Measurements from ENCODE around the gene GRK7.
"Not testable (repeated sequence)": the region's sequence is repeated elsewhere in the genome, so short reads cannot be mapped to it uniquely, and the experiment has no call there.

Gene GRK7

DNA sequence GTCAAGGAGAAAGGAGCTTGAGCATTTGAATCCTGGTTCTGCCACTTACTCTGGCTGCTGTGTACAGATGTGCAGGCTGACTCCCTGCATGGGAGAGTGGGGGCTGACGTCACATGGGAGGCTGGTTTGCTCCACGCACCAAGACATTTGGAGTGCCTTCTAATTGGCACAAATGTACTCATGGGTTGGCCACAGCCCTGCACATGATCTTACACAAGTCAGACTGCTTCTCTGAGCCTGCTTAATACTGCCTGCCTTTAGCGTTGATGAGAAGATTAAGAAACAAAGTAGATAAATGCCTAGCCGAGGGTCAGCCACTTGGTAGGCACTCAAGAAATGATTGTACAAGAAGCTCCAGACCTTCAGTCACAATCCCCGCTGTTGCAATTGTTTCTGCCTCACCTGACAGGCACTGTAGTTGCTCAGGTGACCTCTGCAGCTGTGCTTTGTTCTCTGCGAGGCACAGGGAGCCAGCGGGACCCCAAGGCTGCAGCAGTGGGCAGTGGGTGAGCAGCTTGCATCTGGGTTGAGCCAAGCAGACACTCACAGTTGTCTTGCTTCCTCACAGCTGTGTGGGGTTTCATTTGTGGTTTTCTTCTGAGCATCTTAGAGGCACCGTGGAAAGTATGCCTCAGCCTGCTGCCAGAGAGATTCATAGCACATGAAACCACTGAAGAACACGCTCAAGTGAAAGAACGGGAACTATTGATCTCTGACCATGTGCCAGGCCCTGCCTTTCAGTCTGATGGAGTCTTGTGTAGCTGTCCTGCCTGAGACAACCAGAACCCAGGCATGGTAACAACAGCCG, 33.1 kb downstream of the GRK7 start:
- peak; percentile 69 for DNase-seq

- peak; percentile 57 for DNase-seq
Observed at GRCh38 chr3:141796889-141797781, 33.9 kb downstream of the GRK7 start.

GRCh38 chr3:141797819-141798447, 34.7 kb downstream of the GRK7 start:
- peak; percentile 40 for DNase-seq

GRCh38 chr3:141798448-141798845, 35.2 kb downstream of the GRK7 start:
- DNase-seq, result no peak

DNA sequence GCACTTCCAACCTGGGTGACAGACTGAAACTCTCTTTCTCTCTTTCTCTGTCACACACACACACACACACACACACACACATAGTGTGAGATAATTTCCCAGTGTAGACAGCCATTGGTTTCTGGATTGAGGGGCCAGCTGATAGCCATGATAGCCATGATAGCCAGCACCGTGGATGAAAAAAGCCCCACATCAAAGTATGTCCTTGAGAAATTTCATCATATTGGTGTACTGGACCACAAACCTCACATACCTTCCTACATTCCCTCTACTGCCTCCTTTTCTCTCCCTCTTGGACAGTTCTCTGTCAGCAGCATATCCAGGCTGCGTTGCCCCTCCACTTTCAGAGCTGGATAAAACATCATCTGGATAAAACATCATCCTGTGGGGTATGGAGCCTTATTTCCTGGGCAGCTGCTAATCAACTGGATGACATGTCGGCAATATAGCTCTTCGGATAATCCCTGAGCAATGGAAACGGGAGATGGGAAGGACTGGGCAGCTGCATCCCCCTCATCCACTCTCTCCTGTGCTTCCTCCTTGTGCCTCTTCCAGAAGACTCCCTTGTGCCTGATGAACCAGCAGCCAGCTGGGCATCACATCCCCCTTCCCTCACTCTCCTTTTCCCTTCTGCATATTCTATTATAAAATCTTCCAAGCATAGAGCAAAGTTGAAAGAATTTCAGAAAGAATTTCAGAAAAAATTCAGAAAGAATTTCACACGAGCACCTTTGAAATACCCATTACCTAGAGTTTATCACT, 39.3 kb downstream of the GRK7 start:
- no peak for DNase-seq

- DNase-seq, result not testable (repeated sequence)
Observed at GRCh38 chr3:141803538-141803937, 40.3 kb downstream of the GRK7 start.

- DNase-seq, result no peak
Observed at GRCh38 chr3:141804447-141804777, 41.2 kb downstream of the GRK7 start.

GRCh38 chr3:141804778-141805639, 41.8 kb downstream of the GRK7 start:
- DNase-seq, result no peak

DNA sequence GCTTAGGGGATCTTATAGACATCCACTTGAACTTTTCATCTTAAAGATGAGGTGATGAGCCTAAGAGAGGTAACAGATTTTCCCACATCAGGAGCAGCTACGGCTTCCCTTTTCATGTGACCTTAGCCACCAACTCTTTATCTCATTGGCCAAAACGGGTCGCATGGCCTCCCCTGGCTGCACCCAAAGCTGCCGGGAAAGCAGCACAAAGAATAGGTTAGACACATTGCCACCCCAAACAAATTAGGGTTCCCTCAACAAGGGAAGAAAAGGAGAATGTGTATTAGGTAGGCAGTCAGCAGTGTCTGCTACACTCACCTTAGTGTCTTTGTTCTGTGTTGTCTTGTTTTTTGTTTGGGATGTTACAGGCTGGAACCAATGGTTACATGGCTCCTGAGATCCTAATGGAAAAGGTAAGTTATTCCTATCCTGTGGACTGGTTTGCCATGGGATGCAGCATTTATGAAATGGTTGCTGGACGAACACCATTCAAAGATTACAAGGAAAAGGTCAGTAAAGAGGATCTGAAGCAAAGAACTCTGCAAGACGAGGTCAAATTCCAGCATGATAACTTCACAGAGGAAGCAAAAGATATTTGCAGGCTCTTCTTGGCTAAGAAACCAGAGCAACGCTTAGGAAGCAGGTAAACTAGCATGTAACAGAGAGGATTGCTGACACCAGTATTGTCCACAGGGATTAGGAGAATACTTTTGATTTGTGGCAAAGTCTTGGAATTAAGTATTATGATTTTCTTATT, 44.2 kb downstream of the GRK7 start:
- no peak for DNase-seq

DNA sequence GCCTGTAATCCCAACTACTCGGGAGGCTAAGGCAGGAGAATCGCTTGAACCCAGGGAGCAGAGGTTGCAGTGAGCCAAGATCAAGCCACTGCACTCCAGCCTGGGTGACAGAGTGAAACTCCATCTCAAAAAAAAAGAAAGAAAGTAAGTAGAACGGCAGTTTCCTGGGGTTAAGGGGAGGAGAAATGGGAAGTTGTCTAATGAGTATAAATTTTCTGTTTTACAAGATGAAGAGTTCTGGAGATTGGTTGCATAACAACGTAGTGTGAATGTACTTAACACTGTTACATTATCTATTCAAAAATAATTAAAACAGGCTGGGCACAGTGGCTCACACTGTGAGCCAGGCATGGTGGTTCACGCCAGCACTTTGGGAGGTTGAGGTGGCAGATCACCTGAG, 45.4 kb downstream of the GRK7 start:
- no peak for DNase-seq

GRCh38 chr3:141810161-141810560, 47.0 kb downstream of the GRK7 start:
- DNase-seq, result no peak

DNA sequence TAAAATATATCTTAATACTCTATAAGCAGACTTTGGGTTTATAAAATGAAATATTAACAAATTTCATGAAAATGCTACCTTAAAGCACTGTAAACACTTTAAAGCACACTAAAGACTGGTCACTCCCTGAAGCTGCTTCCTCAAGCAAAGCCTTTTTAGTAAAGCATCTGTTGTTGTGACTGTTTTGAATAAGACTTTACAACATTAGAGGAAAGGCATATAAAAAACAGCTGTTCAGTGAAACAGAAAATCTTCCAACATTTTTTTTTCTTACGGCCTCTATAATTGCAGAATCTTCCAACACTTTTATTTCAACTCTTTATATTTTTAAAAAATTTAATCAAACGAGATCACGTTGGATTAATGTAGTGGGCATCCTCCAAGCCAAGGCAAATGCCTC, 48.1 kb downstream of the GRK7 start:
- no peak for DNase-seq

- DNase-seq, result no peak
Observed at GRCh38 chr3:141812084-141812483, 48.9 kb downstream of the GRK7 start.

- no peak for DNase-seq
Observed at GRCh38 chr3:141812586-141812985, 49.4 kb downstream of the GRK7 start.
